Stimulated activated naive CD8-positive, alpha-beta T cell treated with anti-CD3 and anti-CD28 coated beads, Interleukin-15, Interleukin-2, amounts not matched to agents 100 ng/mL and 50 ng/mL, for 24 hours (primary cell): ENCODE measurements around the gene REL.
A peak's percentile ranks its signal among the peaks of the same experiment; 100 is the strongest.

Experiments
- H3K27ac Mint-ChIP-seq: one replicate; pipeline ENCODE4 v1.8.0; 2021; ENCODE audit warnings: mild to moderate bottlenecking, mixed read lengths
- H3K27me3 Mint-ChIP-seq: one replicate; pipeline ENCODE4 v1.8.0; 2021; ENCODE audit warnings: mixed read lengths
- H3K36me3 Mint-ChIP-seq: one replicate; pipeline ENCODE4 v1.8.0; 2021; ENCODE audit warnings: low read depth, mixed read lengths
- H3K4me1 Mint-ChIP-seq: one replicate; pipeline ENCODE4 v1.8.0; 2021; ENCODE audit warnings: low read depth, mixed read lengths
- H3K4me3 Mint-ChIP-seq: one replicate; pipeline ENCODE4 v1.8.0; 2021; ENCODE audit warnings: mild to moderate bottlenecking, mixed read lengths
- H3K9me3 Mint-ChIP-seq: one replicate; pipeline ENCODE4 v1.8.0; 2021; ENCODE audit warnings: mixed read lengths

REL gene

DNA sequence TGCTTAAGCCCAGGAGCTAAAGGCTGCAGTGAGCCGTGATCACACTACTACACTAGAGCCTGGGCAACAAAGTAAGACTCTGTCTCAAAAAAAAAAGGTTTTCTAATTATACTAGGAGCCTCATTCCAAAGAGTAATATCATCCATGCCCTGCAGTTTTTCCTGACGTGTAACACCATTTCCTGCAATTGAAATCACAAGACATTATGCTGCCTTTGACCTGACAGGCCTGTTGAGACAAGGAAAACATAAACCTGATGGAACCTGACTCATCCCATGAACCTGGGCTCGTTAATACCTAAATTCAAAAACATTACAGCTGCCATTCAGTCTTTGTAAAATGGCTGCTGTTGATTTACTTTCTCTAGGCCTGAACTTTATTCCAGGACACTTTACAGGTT is 77.4 kb downstream of the REL start:
- H3K27ac Mint-ChIP-seq, result no peak overlapping the region
- no peaks in the 10 kb centered on the region for H3K27me3 Mint-ChIP-seq
- H3K4me1 Mint-ChIP-seq, result peaks cover 8% of the 10 kb centered on the region
- H3K4me3 Mint-ChIP-seq, result no peak overlapping the region
- no peaks in the 10 kb centered on the region for H3K9me3 Mint-ChIP-seq
- peaks cover 29% of the 10 kb centered on the region for H3K36me3 Mint-ChIP-seq

GRCh38 chr2:60959501-60959900 is 78.1 kb downstream of the REL start:
- no peak overlapping the region for H3K27ac Mint-ChIP-seq
- H3K27me3 Mint-ChIP-seq, result no peaks in the 10 kb centered on the region
- H3K36me3 Mint-ChIP-seq, result peaks cover 29% of the 10 kb centered on the region
- H3K9me3 Mint-ChIP-seq, result no peaks in the 10 kb centered on the region
- peaks cover 8% of the 10 kb centered on the region for H3K4me1 Mint-ChIP-seq
- no peak overlapping the region for H3K4me3 Mint-ChIP-seq

GRCh38 chr2:60960706-60961105 is 79.3 kb downstream of the REL start:
- no peaks in the 10 kb centered on the region for H3K27me3 Mint-ChIP-seq
- H3K36me3 Mint-ChIP-seq, result peaks cover 37% of the 10 kb centered on the region
- peaks cover 20% of the 10 kb centered on the region for H3K4me1 Mint-ChIP-seq
- no peak overlapping the region for H3K27ac Mint-ChIP-seq
- no peak overlapping the region for H3K4me3 Mint-ChIP-seq
- H3K9me3 Mint-ChIP-seq, result no peaks in the 10 kb centered on the region

DNA sequence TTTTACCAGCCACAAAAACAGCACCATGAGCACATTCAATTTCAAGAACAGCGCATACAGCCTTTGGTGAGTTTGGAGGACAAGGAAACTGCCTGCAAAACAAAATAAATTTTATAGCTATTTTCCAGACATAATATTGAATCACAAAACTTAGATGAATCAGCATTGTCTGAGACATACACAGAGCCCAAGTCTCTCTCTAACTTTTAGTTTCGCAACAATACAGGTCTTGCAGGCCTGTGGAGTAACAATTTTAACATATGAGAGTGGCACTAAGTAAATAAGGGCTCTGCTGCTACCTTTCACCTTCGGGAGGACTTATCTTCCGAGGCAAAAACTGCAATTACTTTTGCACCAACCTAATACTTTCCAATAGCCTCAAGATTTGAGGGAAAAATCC is 80.1 kb downstream of the REL start:
- Mint-ChIP-seq H3K4me3 (no peak overlapping the region), H3K36me3 (peaks cover 37% of the 10 kb centered on the region), H3K9me3 (no peaks in the 10 kb centered on the region), H3K27me3 (no peaks in the 10 kb centered on the region), H3K27ac (no peak overlapping the region), H3K4me1 (peaks cover 26% of the 10 kb centered on the region)

DNA sequence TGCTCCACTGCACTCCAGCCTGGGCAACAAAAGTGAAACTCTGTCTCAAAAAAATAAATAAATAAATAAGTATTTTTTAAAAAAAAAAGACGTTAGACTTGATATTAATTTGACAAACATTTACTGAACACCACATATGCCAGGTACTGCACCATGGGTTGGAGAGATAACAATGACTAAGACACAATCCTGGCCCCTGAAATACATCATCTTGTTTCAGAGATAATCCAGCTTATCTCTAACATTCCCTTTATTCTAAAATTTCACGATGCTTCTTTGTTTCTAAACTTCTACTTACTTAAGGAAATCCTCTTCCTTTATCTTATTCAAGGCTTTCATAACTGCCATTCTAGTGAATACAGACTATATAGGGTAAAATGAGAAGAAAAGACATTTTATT is 81.2 kb downstream of the REL start:
- Mint-ChIP-seq H3K27ac (no peak overlapping the region), H3K4me1 (peaks cover 36% of the 10 kb centered on the region), H3K27me3 (no peaks in the 10 kb centered on the region), H3K4me3 (no peak overlapping the region), H3K9me3 (no peaks in the 10 kb centered on the region), H3K36me3 (peaks cover 33% of the 10 kb centered on the region)

DNA sequence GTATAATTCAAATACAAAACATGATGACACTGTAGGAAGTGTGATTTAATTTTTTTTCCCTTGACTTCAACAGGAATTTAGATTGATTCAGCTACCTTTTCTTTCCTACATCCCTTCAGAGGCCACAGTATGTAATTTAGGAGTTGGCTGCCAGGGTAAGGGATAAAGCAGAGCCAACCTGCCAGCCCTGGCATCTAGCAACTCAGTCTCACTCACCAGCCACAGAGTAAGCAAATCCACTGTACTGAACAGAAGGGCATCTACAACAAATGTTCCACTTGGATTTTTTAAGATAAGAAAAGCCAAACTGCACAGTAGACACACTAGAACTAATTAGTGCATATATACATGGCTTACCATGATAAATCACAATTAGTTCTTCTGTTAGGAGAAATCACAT is 81.8 kb downstream of the REL start:
- H3K36me3 Mint-ChIP-seq, result peaks cover 33% of the 10 kb centered on the region
- H3K27me3 Mint-ChIP-seq, result no peaks in the 10 kb centered on the region
- no peaks in the 10 kb centered on the region for H3K9me3 Mint-ChIP-seq
- H3K4me3 Mint-ChIP-seq, result no peak overlapping the region
- peaks cover 41% of the 10 kb centered on the region for H3K4me1 Mint-ChIP-seq
- H3K27ac Mint-ChIP-seq, result no peak overlapping the region

GRCh38 chr2:60964651-60965498 is 83.5 kb downstream of the REL start:
- Mint-ChIP-seq H3K36me3 (peaks cover 24% of the 10 kb centered on the region), H3K4me1 (peaks cover 48% of the 10 kb centered on the region), H3K4me3 (peak overlapping the region; percentile 45), H3K27me3 (no peaks in the 10 kb centered on the region), H3K9me3 (no peaks in the 10 kb centered on the region), H3K27ac (peak overlapping the region; percentile 76)

DNA sequence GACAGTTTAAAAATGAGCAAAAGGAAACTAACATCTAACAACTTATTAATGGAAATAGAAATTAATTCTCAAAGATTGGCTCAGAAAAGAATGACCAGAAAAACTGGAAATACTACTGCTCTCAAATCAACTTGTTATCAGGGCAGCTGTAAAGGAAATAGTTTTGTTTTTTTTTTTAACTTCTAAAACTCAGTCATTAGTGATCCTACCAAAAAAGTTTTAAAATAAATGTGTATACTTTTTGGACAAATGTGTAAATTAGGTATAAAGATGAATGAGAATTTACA is 84.1 kb downstream of the REL start:
- Mint-ChIP-seq H3K27me3 (no peaks in the 10 kb centered on the region), H3K9me3 (no peaks in the 10 kb centered on the region), H3K4me3 (peak overlapping the region; percentile 45), H3K4me1 (peaks cover 48% of the 10 kb centered on the region), H3K36me3 (peaks cover 21% of the 10 kb centered on the region), H3K27ac (peak overlapping the region; percentile 76)

GRCh38 chr2:60966507-60967405 is 85.4 kb downstream of the REL start:
- H3K4me3 Mint-ChIP-seq, result peak overlapping the region; percentile 33
- H3K36me3 Mint-ChIP-seq, result peaks cover 17% of the 10 kb centered on the region
- no peaks in the 10 kb centered on the region for H3K9me3 Mint-ChIP-seq
- peaks cover 57% of the 10 kb centered on the region for H3K4me1 Mint-ChIP-seq
- H3K27me3 Mint-ChIP-seq, result no peaks in the 10 kb centered on the region
- H3K27ac Mint-ChIP-seq, result peak overlapping the region; percentile 51

DNA sequence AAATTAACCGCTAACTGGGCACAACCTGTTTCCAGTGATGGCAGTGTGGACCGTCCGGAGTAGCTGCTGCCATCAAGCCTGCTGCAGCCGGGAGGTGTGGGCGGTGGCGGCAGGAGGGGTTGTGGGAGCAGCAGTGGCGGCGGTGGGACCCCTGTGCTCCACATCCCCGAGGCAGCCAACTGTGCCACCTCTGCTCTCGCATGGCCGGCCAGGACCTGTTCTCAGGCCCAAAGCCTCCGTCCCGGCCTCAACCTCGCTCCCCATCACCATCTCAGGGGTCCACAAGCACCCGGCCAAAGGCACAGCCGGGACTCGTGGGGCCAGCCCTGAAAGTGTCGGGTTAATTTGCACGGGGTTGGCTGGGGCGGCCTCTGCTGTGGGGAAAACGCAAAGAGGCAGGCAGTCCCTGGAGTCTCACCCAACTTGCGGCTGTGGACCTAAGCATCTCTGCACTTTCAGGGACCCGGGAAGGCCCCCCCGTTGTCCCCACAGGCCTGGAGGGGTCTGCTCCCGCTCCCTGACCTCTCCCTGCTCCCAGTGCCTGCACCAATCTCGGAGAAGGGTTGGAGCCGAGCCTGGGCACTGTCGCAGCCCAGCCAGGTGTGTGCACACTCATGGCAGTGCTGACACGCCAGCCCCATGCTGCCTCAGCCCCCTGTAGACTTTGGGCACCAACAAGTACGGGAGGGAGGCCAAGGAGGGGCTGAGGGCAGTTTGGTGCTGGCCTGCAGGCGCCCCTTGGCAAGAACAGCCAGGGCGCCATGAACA is 91.7 kb downstream of the REL start:
- H3K4me3 Mint-ChIP-seq, result no peak overlapping the region
- no peaks in the 10 kb centered on the region for H3K9me3 Mint-ChIP-seq
- H3K27ac Mint-ChIP-seq, result no peak overlapping the region
- H3K4me1 Mint-ChIP-seq, result peaks cover 36% of the 10 kb centered on the region
- no peaks in the 10 kb centered on the region for H3K27me3 Mint-ChIP-seq
- no peaks in the 10 kb centered on the region for H3K36me3 Mint-ChIP-seq

DNA sequence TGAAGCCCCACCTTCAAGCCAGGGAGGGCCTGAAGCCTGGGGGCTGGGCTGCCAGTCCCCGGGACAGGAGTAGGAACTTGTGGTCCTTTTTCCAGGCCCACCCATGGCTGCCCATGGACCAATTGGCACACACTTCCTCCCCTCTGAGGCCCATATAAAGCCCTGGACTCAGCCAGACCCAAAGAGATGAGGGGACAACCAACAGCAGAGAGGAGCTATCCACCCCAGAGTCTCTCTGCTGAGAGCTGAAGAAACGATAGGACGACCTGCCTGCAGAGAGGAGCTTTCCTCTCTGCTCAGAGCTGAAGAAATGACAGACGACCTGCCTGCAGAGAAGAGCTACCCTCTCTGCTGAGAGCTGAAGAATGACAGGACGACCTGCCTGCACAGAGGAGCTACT is 92.3 kb downstream of the REL start:
- no peak overlapping the region for H3K27ac Mint-ChIP-seq
- no peaks in the 10 kb centered on the region for H3K27me3 Mint-ChIP-seq
- no peaks in the 10 kb centered on the region for H3K36me3 Mint-ChIP-seq
- no peak overlapping the region for H3K4me3 Mint-ChIP-seq
- H3K9me3 Mint-ChIP-seq, result no peaks in the 10 kb centered on the region
- H3K4me1 Mint-ChIP-seq, result peaks cover 37% of the 10 kb centered on the region

DNA sequence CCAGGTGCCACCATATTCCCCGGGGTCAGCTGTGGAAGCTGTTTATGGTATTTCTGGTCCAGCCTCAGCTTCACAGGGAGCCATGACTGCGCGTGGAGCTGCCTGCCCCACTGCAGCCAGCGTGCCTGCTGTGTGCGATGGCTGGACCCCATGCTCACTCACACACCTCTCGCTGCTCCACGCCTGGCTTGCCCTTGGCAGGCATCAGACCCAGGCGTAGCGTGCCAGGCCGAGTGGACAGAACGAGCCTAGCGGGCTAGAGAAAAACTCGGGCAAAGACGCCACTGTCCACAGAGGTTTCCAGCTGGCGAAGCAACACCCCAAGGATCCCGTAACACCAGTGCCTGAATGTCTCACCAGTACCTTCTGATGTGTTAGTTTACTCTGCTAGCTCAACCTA is 93.3 kb downstream of the REL start:
- Mint-ChIP-seq H3K36me3 (no peaks in the 10 kb centered on the region), H3K4me1 (peaks cover 38% of the 10 kb centered on the region), H3K9me3 (no peaks in the 10 kb centered on the region), H3K27ac (no peak overlapping the region), H3K4me3 (no peak overlapping the region), H3K27me3 (no peaks in the 10 kb centered on the region)
